OCI-LY7 (cell line): ENCODE results near the gene CFAP20. TPM values are rescaled to one million over a fixed set of nuclear protein-coding genes. Genes with fewer than 3 reads are reported as not detected.
"Not testable (repeated sequence)": the region's sequence is repeated elsewhere in the genome, so short reads cannot be mapped to it uniquely, and the experiment has no call there.

Source experiments
- BruUV-seq: library from RNA; stranded (reverse); fragments of 400-500 nt; replicated peaks from 2 replicates; lab custom pipeline; 2021; lab: Mats Ljungman, UMichigan
- CTCF ChIA-PET: fragments of 300-600 bp; sonication (Branson Sonifier 250); formaldehyde crosslinking; loops from one replicate; lab custom pipeline; 2022; ENCODE audit warnings: antibody characterized with exemption; ENCODE audit not compliant: unreplicated experiment; lab: Charles Lee
- POLR2A ChIA-PET: fragments of 300-600 bp; sonication (Branson Sonifier 250); formaldehyde crosslinking; loops from one replicate; lab custom pipeline; 2022; ENCODE audit warnings: antibody characterized with exemption; lab: Charles Lee
- DNase-seq: peaks from one replicate; pipeline ENCODE4 v3.0.0-alpha.2; 2015; ENCODE audit warnings: low spot score
- H2AFZ ChIP-seq: fragments of 200-600 bp; sonication (generic), shearing (Covaris generic); 2 replicates; pipeline ENCODE4 v1.6.1; 2014; ENCODE audit warnings: mild to moderate bottlenecking, antibody characterized with exemption, low read length, moderate library complexity
- H3K27ac ChIP-seq: fragments of 200-600 bp; sonication (generic); 2 replicates; pipeline ENCODE4 v1.5.1; 2014; ENCODE audit warnings: mixed run types, low read depth, mild to moderate bottlenecking, moderate library complexity, low read length, inconsistent platforms; ENCODE audit not compliant: poor library complexity, severe bottlenecking
- H3K36me3 ChIP-seq: fragments of 200-600 bp; sonication (generic); 2 replicates; pipeline ENCODE4 v1.6.1; 2014; ENCODE audit warnings: mild to moderate bottlenecking, antibody characterized with exemption, low read length, moderate library complexity, mixed read lengths; ENCODE audit not compliant: insufficient read depth
- H3K4me1 ChIP-seq: fragments of 200-600 bp; sonication (generic); 2 replicates; pipeline ENCODE4 v1.5.1; 2014; ENCODE audit warnings: mild to moderate bottlenecking, low read length; ENCODE audit not compliant: insufficient read depth, poor library complexity, severe bottlenecking
- H3K4me2 ChIP-seq: fragments of 200-600 bp; sonication (generic); 2 replicates; pipeline ENCODE4 v1.6.1; 2014; ENCODE audit warnings: mild to moderate bottlenecking, low read length
- H3K4me3 ChIP-seq: fragments of 200-600 bp; sonication (generic); 2 replicates; pipeline ENCODE4 v1.5.1; 2014; ENCODE audit warnings: mild to moderate bottlenecking, low read depth, low read length; ENCODE audit not compliant: poor library complexity, severe bottlenecking
- H3K79me2 ChIP-seq: fragments of 200-600 bp; sonication (generic); 2 replicates; pipeline ENCODE4 v1.6.1; 2016; ENCODE audit warnings: low read depth, mild to moderate bottlenecking, low read length, moderate library complexity, mixed read lengths; ENCODE audit not compliant: insufficient read depth
- H3K9me2 ChIP-seq: fragments of 200-600 bp; sonication (generic); 2 replicates; pipeline ENCODE4 v1.6.1; 2016; ENCODE audit warnings: mild to moderate bottlenecking, low read length, mixed read lengths; ENCODE audit not compliant: insufficient read depth
- H3K9me3 ChIP-seq: fragments of 200-600 bp; sonication (generic); 2 replicates; pipeline ENCODE4 v1.6.1; 2014; ENCODE audit warnings: mild to moderate bottlenecking, mixed run types, low read length, mixed read lengths
- H4K20me1 ChIP-seq: fragments of 200-600 bp; sonication (generic); 2 replicates; pipeline ENCODE4 v1.6.1; 2014; ENCODE audit warnings: mild to moderate bottlenecking, antibody characterized with exemption, low read length, moderate library complexity, mixed read lengths; ENCODE audit not compliant: insufficient read depth
- CTCF ChIP-seq: fragments of 200-600 bp; sonication (generic); conservative IDR thresholded peaks from 2 replicates; pipeline ENCODE4 v1.5.1; 2014; ENCODE audit warnings: mild to moderate bottlenecking, antibody characterized with exemption, low read length, moderate library complexity, mixed read lengths
- EZH2phosphoT487 ChIP-seq: fragments of 200-600 bp; sonication (generic); IDR thresholded peaks from 2 replicates; pipeline ENCODE4 v1.6.1; 2018; ENCODE audit warnings: low read depth, borderline replicate concordance, mild to moderate bottlenecking, mixed run types, antibody characterized with exemption, low read length, moderate library complexity, mixed read lengths
- intact Hi-C: fragments of 100-400 bp; cut with micrococcal nuclease; formaldehyde crosslinking; loops from one replicate; pipeline ENCODE4 v1.10.0; 2022; ENCODE audit not compliant: unreplicated experiment
- total RNA-seq, 2 experiments: library from RNA; depleted of rRNA in 1 of 2; stranded (reverse); fragments of >200 nt in 1 of 2; shearing (Covaris generic) in 1 of 2; gene quantifications; 2 replicates each; pipeline ENCODE4 v1.2.3, GENCODE V29; 2014 to 2022

The CFAP20 gene
- total RNA-seq, 2 experiments from 2014 or later, result 46.4 to 89.2 TPM

DNA sequence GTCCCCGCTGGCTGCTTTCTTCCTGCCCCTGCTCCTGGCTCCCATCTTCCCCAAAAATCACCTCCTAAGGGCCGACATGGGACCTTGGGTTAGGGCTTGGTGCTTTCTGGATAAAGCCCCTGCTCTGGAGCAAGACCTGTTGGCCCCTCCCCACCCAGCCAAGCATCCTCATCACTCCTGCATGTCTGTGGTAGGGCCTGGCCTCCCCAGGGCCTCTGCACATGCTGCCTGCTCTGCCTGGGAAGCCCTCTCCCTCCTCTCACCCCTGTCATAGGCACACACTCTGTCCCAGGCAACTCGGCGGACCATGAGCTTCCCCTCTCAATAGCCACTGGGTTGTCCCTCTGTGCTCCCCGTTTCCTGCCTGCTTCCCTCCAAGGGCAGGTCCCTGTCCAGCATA is 35.2 kb downstream of the CFAP20 start:
- no peaks in the 10 kb centered on the region for H3K36me3 ChIP-seq
- intact Hi-C loops, result no loop called here
- no peak overlapping the region for H3K4me2 ChIP-seq
- no peak for TF ChIP-seq CTCF
- TF ChIP-seq EZH2phosphoT487, result no peak
- ChIA-PET POLR2A (no interaction called here), CTCF (no interaction called here)
- no peak overlapping the region for H3K27ac ChIP-seq
- no peak overlapping the region for H3K4me3 ChIP-seq
- no peaks in the 10 kb centered on the region for H4K20me1 ChIP-seq
- no peak for DNase-seq
- H2AFZ ChIP-seq, result no peak overlapping the region
- no peaks in the 10 kb centered on the region for H3K9me3 ChIP-seq
- H3K4me1 ChIP-seq, result no peaks in the 10 kb centered on the region
- H3K9me2 ChIP-seq, result no peaks in the 10 kb centered on the region
- no peaks in the 10 kb centered on the region for H3K79me2 ChIP-seq
- BruUV-seq, result no TSS peak

GRCh38 chr16:58090396-58090795 is 38.8 kb downstream of the CFAP20 start:
- H4K20me1 ChIP-seq, CTCF ChIA-PET, intact Hi-C loops, POLR2A ChIA-PET, H2AFZ ChIP-seq, BruUV-seq, H3K79me2 ChIP-seq, H3K9me2 ChIP-seq, H3K9me3 ChIP-seq, DNase-seq, H3K4me2 ChIP-seq, H3K27ac ChIP-seq, H3K36me3 ChIP-seq, H3K4me3 ChIP-seq, H3K4me1 ChIP-seq: not testable (repeated sequence)

DNA sequence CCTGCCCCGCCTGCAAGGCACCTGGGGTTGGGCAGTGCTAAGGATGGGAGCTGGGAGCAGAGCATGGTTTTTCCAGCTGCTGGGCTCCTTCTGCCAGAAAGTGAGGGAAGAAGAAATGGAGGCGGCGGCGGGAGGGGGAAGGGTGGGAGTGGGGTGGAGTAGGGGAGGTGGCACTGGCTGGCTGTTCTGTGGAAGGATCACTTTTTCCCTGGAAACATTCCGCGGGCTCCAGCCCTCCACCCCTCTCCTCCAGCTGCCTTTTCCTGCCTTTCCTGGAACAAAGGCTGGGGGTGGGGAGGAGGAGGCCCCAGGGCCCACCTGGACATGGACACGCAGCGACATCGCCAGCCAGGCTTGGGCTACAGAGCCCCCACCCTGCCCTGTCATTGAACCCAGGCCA is 41.1 kb downstream of the CFAP20 start:
- H2AFZ ChIP-seq, result no peak overlapping the region
- POLR2A ChIA-PET, result no interaction called here
- no peak for DNase-seq
- H3K4me2 ChIP-seq, result no peak overlapping the region
- no peaks in the 10 kb centered on the region for H3K79me2 ChIP-seq
- no peak for TF ChIP-seq EZH2phosphoT487
- TF ChIP-seq CTCF, result no peak
- BruUV-seq, result no TSS peak
- no peaks in the 10 kb centered on the region for H3K36me3 ChIP-seq
- no peaks in the 10 kb centered on the region for H3K9me3 ChIP-seq
- H3K4me3 ChIP-seq, result no peak overlapping the region
- no peaks in the 10 kb centered on the region for H3K9me2 ChIP-seq
- H4K20me1 ChIP-seq, result no peaks in the 10 kb centered on the region
- H3K27ac ChIP-seq, result no peak overlapping the region
- no peaks in the 10 kb centered on the region for H3K4me1 ChIP-seq
- intact Hi-C loops, result no loop called here
- CTCF ChIA-PET, result no interaction called here
